H4 (cell line): ENCODE measurements around the gene DCAF8. TPM values are rescaled to one million over a fixed set of nuclear protein-coding genes. Genes with fewer than 3 reads are reported as not detected.

Experiments used
- DNase-seq: peaks from one replicate; pipeline ENCODE4 v3.0.0-alpha.2; 2015; ENCODE audit warnings: low spot score
- total RNA-seq: library from RNA; depleted of rRNA; stranded (reverse); fragments of >200 nt; shearing (Covaris generic); gene quantifications from 2 replicates; pipeline ENCODE4 v1.2.3, GENCODE V29; 2014

DCAF8 gene
- total RNA-seq, 1 experiment from 2014 or later, result 22.6 TPM

DNA sequence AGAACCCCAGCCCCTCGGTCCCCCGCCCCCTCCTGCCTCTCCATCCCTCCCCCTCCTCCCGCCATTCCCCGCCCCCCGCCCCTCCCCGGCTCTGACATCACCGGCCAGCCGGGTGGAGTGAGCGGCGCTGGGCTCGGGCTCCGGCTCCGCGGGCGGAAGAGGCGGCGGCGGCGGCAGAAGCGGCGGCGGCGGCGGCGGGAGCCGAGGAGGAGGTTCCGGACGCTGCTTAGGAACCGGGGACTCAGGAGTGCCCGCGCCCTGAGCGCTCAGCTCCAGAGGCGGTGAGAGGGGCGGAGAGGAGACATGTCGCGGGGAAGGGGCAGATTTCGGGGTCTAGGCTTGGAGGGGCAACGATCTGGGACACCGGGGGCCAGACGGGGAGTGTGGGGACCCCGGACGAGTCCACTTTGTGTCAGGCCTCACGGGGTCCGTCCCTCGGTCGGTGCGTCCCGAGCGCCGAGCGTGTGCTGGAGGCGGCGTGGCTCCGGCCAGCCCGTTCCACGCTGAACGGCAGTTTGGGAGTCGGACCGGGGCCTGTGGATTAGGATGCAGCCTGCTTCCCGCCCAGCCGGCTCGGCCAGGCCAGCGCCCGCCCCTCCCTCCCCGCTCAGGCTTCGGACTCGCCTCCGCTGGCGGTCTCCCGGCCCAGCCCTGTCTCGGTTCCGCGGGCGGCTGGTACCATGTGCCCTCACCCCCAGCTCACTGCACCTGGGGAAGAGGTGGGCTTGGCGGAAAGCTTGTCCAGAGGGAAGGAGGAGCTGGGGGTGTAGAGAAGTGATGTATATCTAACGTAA, 56.9 kb downstream of the DCAF8 start, which contains the start of gene PEA15:
Gene PEA15, plus strand, starts transcription at position 143 of the 794 bp plus-strand sequence. CDS start 6,161 bp downstream, outside the sequence.
- DNase-seq, result no peak

- DNase-seq, result no peak
Measured at GRCh38 chr1:160204526-160205241, 57.7 kb downstream of the DCAF8 start.

- no peak for DNase-seq
Measured at GRCh38 chr1:160200786-160201185, 61.6 kb downstream of the DCAF8 start.

GRCh38 chr1:160197231-160197630, 65.1 kb downstream of the DCAF8 start:
- no peak for DNase-seq

DNA sequence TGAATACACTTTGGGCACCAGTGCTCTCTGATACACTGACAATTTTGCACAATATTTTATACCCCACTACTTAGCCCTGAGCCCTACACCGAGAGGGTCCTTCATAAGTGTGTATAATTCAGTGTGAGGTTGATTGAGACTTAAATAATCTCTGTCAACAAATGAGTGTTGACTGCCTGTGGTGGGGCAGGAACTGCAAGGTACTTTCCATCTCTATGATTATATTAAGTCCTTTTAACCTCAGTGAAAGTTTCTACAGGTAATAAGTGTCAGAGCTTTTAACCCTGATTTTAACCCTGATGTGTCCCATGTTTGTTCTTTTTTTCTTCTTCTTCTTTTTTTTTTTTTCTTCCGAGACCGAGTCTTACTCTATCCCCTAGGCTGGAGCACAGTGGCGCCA, 66.2 kb downstream of the DCAF8 start:
- no peak for DNase-seq

GRCh38 chr1:160194737-160195059, 67.7 kb downstream of the DCAF8 start:
- no peak for DNase-seq

DNA sequence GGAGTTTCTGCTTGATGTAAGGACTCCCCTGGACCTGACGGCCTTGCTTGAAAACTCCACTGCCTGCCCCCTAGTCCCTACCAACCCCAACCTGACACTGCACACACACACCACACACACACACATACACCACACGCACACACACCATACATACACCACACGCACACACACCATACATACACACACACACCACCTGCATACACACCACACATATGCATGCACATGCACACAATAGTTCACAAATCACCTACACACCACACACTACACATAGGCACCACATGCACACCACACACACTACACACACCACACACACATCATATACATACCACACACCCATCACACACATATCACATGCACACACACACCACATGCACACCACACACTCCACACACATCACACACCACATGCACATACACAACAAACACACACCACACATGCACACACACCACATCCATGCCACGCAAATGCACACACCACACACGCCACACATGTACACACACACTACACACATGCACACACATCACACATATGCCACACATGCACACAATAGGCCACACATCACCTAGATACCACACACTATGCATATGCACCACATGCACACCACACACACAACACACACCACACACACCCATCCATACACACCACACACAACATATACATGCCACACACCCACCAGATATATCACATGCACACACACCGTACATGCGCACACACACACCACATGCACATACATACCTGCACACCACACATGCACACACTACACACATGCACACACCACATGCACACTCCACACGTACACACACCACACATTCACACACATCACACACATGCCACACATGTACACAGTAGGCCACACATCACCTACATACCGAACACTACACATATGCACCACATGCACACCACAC, 68.3 kb downstream of the DCAF8 start:
- DNase-seq, result no peak

DNA sequence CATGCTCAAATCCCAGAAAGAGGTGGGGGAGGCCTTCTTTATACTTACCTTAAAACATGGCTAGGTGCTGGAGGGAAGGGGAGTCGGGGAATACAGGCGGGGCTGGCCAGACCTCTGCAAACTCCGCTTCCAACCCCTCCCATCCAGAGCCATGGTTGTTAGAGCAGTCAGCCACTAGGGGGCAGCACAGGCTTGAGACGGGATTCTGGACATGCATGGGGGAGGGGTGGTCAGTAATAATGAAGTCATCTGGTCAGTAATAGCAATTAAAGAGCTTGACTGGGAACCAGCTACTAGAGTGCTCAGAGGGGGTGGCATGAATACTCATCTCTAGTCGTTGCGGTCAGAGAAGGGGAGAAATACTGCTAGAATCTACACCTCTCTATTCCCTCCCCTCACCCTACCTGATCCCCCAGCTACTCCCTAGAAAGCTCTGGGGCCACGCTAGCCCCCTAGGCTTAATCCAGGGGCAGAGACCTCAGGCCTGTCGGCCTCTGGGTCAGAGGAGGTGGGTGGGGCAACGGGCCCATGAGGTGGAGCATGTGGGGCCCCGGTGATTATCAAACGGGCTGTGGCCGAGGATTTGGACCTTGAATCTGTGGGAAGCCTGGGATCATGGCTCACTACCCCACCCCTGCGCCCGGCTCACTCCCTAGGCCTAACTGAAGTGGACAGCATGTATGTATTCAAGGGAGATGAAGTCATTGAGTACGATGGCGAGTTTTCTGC, 69.1 kb downstream of the DCAF8 start:
- peak; percentile 73 for DNase-seq

DNA sequence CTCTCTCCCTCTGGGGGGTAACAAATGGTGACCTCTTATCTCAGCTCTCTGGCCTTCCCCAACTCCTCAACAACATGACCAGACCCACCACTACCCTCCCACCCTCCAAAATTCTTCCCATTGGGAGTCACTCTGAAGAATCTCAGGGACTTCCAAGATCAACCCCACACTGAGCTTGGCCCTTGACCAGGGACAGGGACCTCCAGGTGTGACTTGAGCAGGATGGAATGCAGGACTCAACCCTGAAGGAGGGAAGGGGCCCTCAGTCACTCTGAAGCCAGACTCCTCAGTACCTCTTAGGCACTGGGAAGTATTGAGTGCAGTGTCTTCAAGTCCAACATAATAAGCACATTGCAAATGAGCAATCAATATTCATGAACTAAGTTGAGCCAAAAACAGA, 70.1 kb downstream of the DCAF8 start:
- DNase-seq, result no peak

DNA sequence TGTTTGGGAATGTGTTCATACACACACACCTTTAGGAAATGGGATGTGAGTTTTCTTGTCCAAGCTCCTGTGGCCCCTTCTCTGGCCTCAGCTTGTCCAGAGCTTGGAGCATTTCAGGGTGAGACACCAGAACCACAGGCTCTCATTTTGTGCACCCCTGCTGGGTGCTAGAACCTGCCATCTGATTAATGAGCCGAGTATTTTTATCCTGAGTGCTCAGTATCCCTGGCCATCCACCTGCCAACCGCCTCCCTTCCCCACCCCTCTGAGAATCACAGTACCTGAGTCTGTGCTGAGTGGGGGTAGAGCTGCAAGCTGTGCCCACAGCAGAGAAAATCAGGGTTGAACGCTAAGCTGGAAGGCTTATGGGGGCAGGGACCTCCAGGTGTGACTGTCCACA, 70.6 kb downstream of the DCAF8 start:
- no peak for DNase-seq

- DNase-seq, result no peak
Measured at GRCh38 chr1:160189649-160190625, 72.4 kb downstream of the DCAF8 start, which contains the start of gene CASQ1. Gene CASQ1, plus strand, starts transcription at chr1:160190575. Its CDS starts 177 bp downstream, at chr1:160190752.

DNA sequence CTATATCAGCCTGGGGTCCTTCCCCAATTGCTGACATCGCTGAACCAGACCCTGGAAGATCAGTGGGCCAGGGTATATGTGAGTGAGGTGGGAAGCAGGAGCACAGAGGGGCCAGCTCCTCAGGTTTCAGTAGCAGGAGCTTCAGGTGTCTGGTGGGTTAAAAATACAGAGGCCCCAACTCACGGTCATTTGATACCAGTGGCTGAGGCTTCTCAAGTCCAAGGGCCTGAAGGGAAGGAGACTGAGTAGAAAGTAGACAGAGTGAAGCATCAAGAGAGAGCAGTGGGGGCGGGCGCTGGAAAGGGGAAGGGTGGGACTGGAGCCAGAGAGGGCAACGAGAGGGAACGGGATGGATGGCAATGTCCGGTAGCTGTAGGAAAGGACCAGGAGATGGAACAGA, 74.0 kb downstream of the DCAF8 start:
- DNase-seq, result no peak

DNA sequence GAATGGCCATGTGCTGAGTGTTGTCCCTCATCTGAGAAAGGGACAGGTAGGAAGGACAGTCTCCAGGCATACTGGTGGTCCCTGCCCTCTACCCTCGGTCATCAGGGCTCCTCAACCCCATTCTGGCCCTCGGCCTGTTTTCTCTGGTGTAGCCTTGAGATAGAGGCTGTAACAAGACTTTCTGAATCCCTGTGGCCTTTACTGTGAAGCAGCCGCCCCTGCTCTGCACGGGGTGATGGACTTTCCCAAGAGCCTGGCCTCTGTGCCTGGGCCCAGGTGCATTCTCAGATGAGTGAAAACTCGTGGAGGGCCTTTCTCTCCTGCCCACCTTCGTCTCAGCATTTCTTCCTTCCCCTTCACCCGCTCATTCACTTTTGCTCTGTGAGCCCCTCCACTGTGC, 74.9 kb downstream of the DCAF8 start:
- DNase-seq, result no peak

- no peak for DNase-seq
Measured at GRCh38 chr1:160186729-160187128, 75.6 kb downstream of the DCAF8 start.

DNA sequence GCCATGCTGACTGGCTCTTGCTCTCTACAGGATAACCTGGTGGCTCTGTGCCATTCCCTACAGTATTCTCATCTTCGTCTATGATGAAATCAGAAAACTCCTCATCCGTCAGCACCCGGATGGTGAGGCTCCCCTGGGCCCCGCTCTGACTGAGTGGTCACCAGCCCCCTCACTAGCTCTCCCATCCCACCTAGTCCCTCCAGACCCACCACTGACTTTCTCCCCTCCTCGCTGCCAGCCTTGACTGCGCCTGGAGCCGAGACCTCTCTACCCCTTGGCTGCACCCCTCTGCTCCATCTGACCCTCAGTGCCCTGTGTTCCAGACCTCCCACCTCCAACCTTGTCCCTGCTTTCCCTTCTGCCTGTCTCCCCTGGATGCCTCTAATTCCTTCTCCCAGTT, 76.1 kb downstream of the DCAF8 start:
- no peak for DNase-seq

DNA sequence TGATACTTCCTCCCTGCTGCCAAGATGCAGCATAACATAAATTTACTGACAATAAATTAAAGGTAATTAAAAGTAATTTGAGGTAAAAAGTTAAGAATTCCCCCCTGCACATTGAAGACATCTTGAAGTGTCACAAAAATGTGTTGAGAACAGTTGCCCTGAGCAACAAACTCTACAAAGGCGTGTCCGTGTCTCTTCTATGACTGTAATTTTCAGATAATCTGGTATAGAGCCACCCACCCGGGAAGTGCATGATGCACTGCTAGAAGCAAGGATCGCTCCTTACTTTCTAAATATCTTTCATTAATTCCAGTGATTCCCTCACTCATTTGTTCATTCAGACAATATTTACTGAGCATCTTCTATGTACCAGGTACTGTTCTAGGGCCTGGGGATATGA, 83.0 kb downstream of the DCAF8 start:
- no peak for DNase-seq

- no peak for DNase-seq
Measured at GRCh38 chr1:160178731-160179130, 83.6 kb downstream of the DCAF8 start.

DNA sequence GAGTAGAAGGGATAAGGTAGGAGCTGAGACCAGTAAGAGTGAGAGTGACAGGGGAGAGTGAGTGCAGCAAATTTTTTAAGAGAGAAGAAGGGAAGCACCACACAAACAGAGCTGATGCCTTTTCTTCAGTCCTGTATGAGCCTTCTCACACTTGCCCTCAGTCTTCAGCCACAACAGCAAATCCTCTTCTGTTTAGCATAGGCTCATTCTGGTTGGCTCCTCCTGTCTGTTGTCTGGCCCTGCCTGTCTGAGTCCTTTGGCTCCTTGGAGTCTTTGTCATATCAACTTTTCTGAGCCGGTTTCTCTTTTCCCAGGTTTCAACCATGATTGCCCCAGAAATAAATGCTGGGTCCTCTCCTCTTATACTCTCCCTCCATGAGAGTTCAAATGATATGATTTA, 84.7 kb downstream of the DCAF8 start:
- no peak for DNase-seq

DNA sequence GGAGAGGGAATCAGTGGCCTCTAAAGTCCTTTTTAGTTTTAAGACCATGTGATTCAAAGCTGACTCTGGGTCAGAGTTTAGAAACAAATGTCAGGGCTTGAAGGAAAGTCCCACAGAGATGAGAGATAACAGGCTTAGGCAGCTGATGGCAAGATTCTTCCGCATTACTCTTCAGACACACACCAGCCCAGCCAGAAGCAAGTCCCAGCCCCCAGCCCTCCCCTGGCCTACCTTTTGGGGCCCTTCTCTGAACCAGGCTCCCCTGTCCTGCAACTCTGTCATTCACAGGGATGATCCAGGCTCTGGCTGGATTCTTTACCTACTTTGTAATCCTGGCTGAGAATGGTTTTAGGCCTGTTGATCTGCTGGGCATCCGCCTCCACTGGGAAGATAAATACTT, 85.1 kb downstream of the DCAF8 start:
- DNase-seq, result no peak

DNA sequence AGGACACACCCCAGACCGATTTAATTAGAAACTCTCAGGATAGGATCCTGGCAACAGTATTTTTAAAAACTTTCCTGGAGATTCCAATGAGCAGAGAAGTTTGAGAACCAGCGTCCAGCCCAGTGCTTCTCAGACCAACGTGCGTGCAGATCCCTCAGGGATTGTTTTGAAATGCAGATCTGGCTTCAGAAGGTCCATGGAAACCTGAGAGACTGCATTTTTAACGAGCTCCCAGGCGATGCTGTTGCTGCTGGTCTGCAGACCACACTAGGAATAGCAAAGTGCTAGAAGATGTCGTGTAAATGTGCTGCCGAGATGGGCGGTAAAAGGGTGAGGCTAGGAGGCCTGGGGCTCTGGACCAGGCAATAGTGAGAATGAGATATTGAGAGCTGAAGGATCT, 90.4 kb downstream of the DCAF8 start:
- no peak for DNase-seq
